OCI-LY3 (cell line): Measurements from ENCODE around the gene ASCL3.

ENCODE experiments used
- H2AFZ ChIP-seq: fragments of 200-600, 300-600 bp; shearing (Covaris generic); 2 replicates; pipeline ENCODE4 v1.6.0; 2014; ENCODE audit warnings: antibody characterized with exemption, low read depth, low read length
- H3K27ac ChIP-seq: fragments of 200-600, 300-600 bp; sonication (generic); 2 replicates; pipeline ENCODE4 v1.5.1; 2014; ENCODE audit warnings: mild to moderate bottlenecking, low read length, moderate library complexity, mixed read lengths
- H3K27me3 ChIP-seq: fragments of 200-600, 300-600 bp; sonication (generic); 2 replicates; pipeline ENCODE4 v1.6.1; 2014; ENCODE audit warnings: low read depth, low read length, mixed read lengths
- H3K36me3 ChIP-seq: fragments of 200-600, 300-600 bp; sonication (generic); replicated peaks from 2 replicates; pipeline ENCODE3; 2014; ENCODE audit warnings: low read depth, low read length, mixed read lengths
- H3K4me1 ChIP-seq: fragments of 300-600, 200-600 bp; sonication (generic); 2 replicates; pipeline ENCODE4 v1.6.1; 2014; ENCODE audit warnings: low read length, mixed read lengths
- H3K4me2 ChIP-seq: fragments of 200-600, 300-600 bp; sonication (generic); 2 replicates; pipeline ENCODE4 v1.6.1; 2014; ENCODE audit warnings: low read length, mixed read lengths
- H3K4me3 ChIP-seq: fragments of 300-600, 200-600 bp; sonication (generic); 2 replicates; pipeline ENCODE4 v1.5.1; 2014; ENCODE audit warnings: antibody characterized with exemption, mild to moderate bottlenecking, low read length, moderate library complexity
- H3K79me2 ChIP-seq: fragments of 300-600, 200-600 bp; shearing (Covaris generic); 2 replicates; pipeline ENCODE4 v1.6.1; 2014; ENCODE audit warnings: mild to moderate bottlenecking, low read length, mixed read lengths
- H3K9ac ChIP-seq: fragments of 300-600, 200-600 bp; shearing (Covaris generic); 2 replicates; pipeline ENCODE4 v1.6.0; 2014; ENCODE audit warnings: mild to moderate bottlenecking, low read length, moderate library complexity
- H3K9me3 ChIP-seq: fragments of 200-600, 300-600 bp; shearing (Covaris generic); 2 replicates; pipeline ENCODE4 v1.6.1; 2014; ENCODE audit warnings: low read length, mixed read lengths; ENCODE audit not compliant: insufficient read depth
- H4K20me1 ChIP-seq: fragments of 200-600, 300-600 bp; sonication (generic); 2 replicates; pipeline ENCODE4 v1.6.1; 2016; ENCODE audit warnings: low read length, mixed read lengths; ENCODE audit not compliant: insufficient read depth
- CTCF ChIP-seq: fragments of 200-600, 300-600 bp; sonication (generic); IDR thresholded peaks from 2 replicates; pipeline ENCODE4 v1.5.1; 2014; ENCODE audit warnings: antibody characterized with exemption, low read length, low read depth
- EZH2phosphoT487 ChIP-seq: fragments of 200-600 bp; shearing (Covaris generic); IDR thresholded peaks from 2 replicates; pipeline ENCODE4 v1.6.1; 2018; ENCODE audit warnings: antibody characterized with exemption, mixed run types, low read depth

Gene ASCL3

GRCh38 chr11:8971924-8972316 is 29.1 kb upstream of the ASCL3 start:
- TF ChIP-seq EZH2phosphoT487 (no peak), CTCF (no peak)
- no peak overlapping the region for H3K4me3 ChIP-seq

GRCh38 chr11:8971196-8971923 is 28.5 kb upstream of the ASCL3 start:
- Histone ChIP-seq H3K27me3 (no peaks in the 10 kb centered on the region), H3K4me2 (no peak overlapping the region), H3K27ac (no peak overlapping the region), H3K9ac (no peak overlapping the region), H2AFZ (no peak overlapping the region), H4K20me1 (no peaks in the 10 kb centered on the region), H3K4me3 (no peak overlapping the region), H3K79me2 (no peaks in the 10 kb centered on the region), H3K36me3 (no peaks in the 10 kb centered on the region), H3K4me1 (no peaks in the 10 kb centered on the region), H3K9me3 (no peaks in the 10 kb centered on the region)
- TF ChIP-seq CTCF = no peak
- no peak for TF ChIP-seq EZH2phosphoT487

More at GRCh38 chr11:8971924-8972316, 29.1 kb upstream of the ASCL3 start:
- no peak overlapping the region for H3K9ac ChIP-seq
- no peaks in the 10 kb centered on the region for H3K27me3 ChIP-seq
- H3K9me3 ChIP-seq = no peaks in the 10 kb centered on the region
- H3K27ac ChIP-seq = no peak overlapping the region
- H3K79me2 ChIP-seq = no peaks in the 10 kb centered on the region
- no peaks in the 10 kb centered on the region for H3K4me1 ChIP-seq
- no peak overlapping the region for H2AFZ ChIP-seq
- H3K36me3 ChIP-seq = no peaks in the 10 kb centered on the region
- no peak overlapping the region for H3K4me2 ChIP-seq
- H4K20me1 ChIP-seq = no peaks in the 10 kb centered on the region

- Histone ChIP-seq H3K27ac (no peak overlapping the region), H3K4me2 (no peak overlapping the region), H3K27me3 (no peaks in the 10 kb centered on the region), H2AFZ (no peak overlapping the region), H3K4me1 (peaks cover 13% of the 10 kb centered on the region), H3K4me3 (no peak overlapping the region), H3K79me2 (peaks cover 25% of the 10 kb centered on the region), H3K9ac (no peak overlapping the region), H3K36me3 (no peaks in the 10 kb centered on the region), H4K20me1 (no peaks in the 10 kb centered on the region), H3K9me3 (no peaks in the 10 kb centered on the region)
- TF ChIP-seq EZH2phosphoT487 (no peak), CTCF (no peak)
Measured at GRCh38 chr11:8967184-8967583, 24.4 kb upstream of the ASCL3 start.

GRCh38 chr11:8964324-8965320 is 21.8 kb upstream of the ASCL3 start, which contains the start of gene TMEM9B:
Gene TMEM9B (minus strand): TSS chr11:8964442. CDS start chr11:8964313, 129 bp downstream.
- H3K36me3 ChIP-seq = no peaks in the 10 kb centered on the region
- H3K4me1 ChIP-seq = peaks cover 16% of the 10 kb centered on the region
- H2AFZ ChIP-seq = peak within 1 kb of the TSS; percentile 71
- peak within 1 kb of the TSS; percentile 85 for H3K9ac ChIP-seq
- H3K27ac ChIP-seq = peak within 1 kb of the TSS; percentile 63
- H3K27me3 ChIP-seq = no peaks in the 10 kb centered on the region
- peak within 1 kb of the TSS; percentile 83 for H3K4me3 ChIP-seq
- TF ChIP-seq EZH2phosphoT487 = no peak
- TF ChIP-seq CTCF = no peak
- H4K20me1 ChIP-seq = no peaks in the 10 kb centered on the region
- no peaks in the 10 kb centered on the region for H3K9me3 ChIP-seq
- peaks cover 39% of the 10 kb centered on the region for H3K79me2 ChIP-seq
- peak within 1 kb of the TSS; percentile 92 for H3K4me2 ChIP-seq
